22Rv1 (cell line): ENCODE measurements around the gene TRIM67.

ENCODE experiments used
- ZFX ChIP-seq: fragments of 450-650 bp; IDR thresholded peaks from 2 replicates; pipeline ENCODE4 v1.6.1; 2017; ENCODE audit warnings: antibody characterized with exemption, borderline replicate concordance
- TF ChIP-seq, protein P1 (sequence below): fragments of 450-650 bp; IDR thresholded peaks from 2 replicates; pipeline ENCODE4 v1.5.1; 2017; ENCODE audit warnings: mild to moderate bottlenecking

DNA sequence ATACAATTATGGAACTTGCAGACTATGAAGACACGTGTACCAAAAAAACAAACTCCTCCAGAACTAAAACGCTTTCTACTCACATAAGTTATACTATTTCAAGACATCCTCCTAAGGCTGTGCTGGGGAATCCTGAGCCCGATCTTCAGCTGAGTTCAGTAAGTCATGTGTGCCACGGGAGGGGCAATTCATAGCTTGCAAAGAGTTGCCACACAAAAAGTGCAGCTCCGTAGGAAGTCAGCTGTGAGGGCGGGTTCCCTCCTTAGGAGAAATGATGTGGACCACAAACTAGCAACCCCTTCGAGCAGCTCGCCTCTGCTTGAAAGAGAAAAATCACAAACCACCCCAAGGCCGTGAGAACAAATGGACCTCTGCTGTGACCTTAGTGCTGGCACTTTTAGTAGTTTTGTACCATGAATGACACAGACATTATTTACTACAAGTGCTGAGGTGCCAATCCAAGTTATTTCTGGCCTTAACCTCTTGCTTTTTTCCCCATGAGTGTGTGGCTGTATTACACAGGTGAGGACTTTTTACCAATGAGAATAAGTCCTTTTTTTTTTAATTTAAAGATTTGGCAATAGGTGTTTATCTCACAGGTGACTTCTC lies 35.8 kb upstream of the TRIM67 start:
- TF ChIP-seq, protein P1, sequence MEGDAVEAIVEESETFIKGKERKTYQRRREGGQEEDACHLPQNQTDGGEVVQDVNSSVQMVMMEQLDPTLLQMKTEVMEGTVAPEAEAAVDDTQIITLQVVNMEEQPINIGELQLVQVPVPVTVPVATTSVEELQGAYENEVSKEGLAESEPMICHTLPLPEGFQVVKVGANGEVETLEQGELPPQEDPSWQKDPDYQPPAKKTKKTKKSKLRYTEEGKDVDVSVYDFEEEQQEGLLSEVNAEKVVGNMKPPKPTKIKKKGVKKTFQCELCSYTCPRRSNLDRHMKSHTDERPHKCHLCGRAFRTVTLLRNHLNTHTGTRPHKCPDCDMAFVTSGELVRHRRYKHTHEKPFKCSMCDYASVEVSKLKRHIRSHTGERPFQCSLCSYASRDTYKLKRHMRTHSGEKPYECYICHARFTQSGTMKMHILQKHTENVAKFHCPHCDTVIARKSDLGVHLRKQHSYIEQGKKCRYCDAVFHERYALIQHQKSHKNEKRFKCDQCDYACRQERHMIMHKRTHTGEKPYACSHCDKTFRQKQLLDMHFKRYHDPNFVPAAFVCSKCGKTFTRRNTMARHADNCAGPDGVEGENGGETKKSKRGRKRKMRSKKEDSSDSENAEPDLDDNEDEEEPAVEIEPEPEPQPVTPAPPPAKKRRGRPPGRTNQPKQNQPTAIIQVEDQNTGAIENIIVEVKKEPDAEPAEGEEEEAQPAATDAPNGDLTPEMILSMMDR: no peak
- TF ChIP-seq ZFX: no peak
